Activated naive CD4-positive, alpha-beta T cell treated with anti-CD3 and anti-CD28 coated beads for 36 hours (primary cell): ENCODE measurements around the gene SHC1. TPM values are rescaled to one million over a fixed set of nuclear protein-coding genes. Genes with fewer than 3 reads are reported as not detected.
A peak's percentile ranks its signal among the peaks of the same experiment; 100 is the strongest.

ENCODE experiments used
- CTCF ChIA-PET: fragments of 350-600 bp; sonication (Branson Sonifier 250); formaldehyde crosslinking; loops from one replicate; lab custom pipeline; 2021; ENCODE audit warnings: antibody characterized with exemption; lab: Charles Lee
- DNase-seq: peaks from one replicate; pipeline ENCODE4 v3.0.0-alpha.2; 2020
- H3K27ac Mint-ChIP-seq: one replicate; pipeline ENCODE4 v1.8.0; 2021; ENCODE audit warnings: mild to moderate bottlenecking, mixed read lengths
- H3K27me3 Mint-ChIP-seq: one replicate; pipeline ENCODE4 v1.8.0; 2021; ENCODE audit warnings: low read depth, mixed read lengths
- H3K36me3 Mint-ChIP-seq: one replicate; pipeline ENCODE4 v1.8.0; 2021; ENCODE audit warnings: low read depth, mixed read lengths
- H3K4me1 Mint-ChIP-seq: one replicate; pipeline ENCODE4 v1.8.0; 2021; ENCODE audit warnings: low read depth, mixed read lengths
- H3K4me3 Mint-ChIP-seq: one replicate; pipeline ENCODE4 v1.8.0; 2021; ENCODE audit warnings: mild to moderate bottlenecking, moderate library complexity, mixed read lengths
- H3K9me3 Mint-ChIP-seq: one replicate; pipeline ENCODE4 v1.8.0; 2021; ENCODE audit warnings: mixed read lengths
- intact Hi-C: fragments of 100-400 bp; cut with micrococcal nuclease; formaldehyde crosslinking; loops from one replicate; pipeline ENCODE4 v1.15.1; 2023
- total RNA-seq, 2 experiments: library from RNA; stranded (reverse); gene quantifications; one replicate each; pipeline ENCODE4 v1.2.3, GENCODE V29; 2021

Gene SHC1
- total RNA-seq, 2 experiments from 2014 or later, result 35.5 to 40.8 TPM

- H3K36me3 Mint-ChIP-seq, result peaks cover 5% of the 10 kb centered on the region
- peak overlapping the region; percentile 97 for H3K27ac Mint-ChIP-seq
- peak overlapping the region; percentile 83 for H3K4me3 Mint-ChIP-seq
- CTCF ChIA-PET, result interaction anchor here (0.5 to 1.5 kb wide), 6 partner anchors 15 to 378 kb away, joined by 3 to 5 read pairs (median 3); no protein-coding TSS in a partner anchor
- H3K9me3 Mint-ChIP-seq, result no peaks in the 10 kb centered on the region
- peaks cover 54% of the 10 kb centered on the region for H3K4me1 Mint-ChIP-seq
- intact Hi-C loops, result loop anchor here (5.0 kb wide), 3 partner anchors 200 to 610 kb away; partner anchors contain the start of genes ATP8B2 and SLC50A1
- DNase-seq, result peak; percentile 94
- no peaks in the 10 kb centered on the region for H3K27me3 Mint-ChIP-seq
Measured at GRCh38 chr1:154937085-154937987, 33.2 kb downstream of the SHC1 start.

DNA sequence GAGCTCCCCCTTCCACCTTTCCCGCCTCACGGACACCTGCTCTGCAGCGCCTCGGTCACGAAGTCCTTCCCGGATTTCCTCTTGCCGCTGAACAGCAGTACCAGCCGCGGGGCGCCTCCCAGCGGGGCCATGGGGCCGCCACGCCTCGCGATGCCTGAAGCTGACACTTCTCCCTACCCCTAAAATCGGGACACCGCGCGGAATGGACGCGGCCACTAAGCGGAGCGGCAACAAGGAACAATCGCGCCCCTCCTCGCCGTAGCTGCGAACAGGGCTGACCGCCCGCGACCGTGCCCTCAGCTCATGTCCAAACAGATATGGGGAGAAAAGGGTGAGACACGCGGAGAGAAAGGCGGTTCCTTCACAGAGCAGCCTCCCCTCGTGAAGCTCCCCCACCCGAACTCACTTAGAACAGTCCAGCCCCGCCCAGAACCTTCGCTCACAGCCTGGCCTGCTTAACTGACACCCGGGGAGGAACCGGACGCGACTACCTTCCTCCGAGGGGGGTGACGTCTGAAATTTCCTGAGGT is 33.9 kb downstream of the SHC1 start, which contains the start of gene PMVK:
TSS of gene PMVK (minus strand) at position 165 of the 530 bp plus-strand sequence. CDS start at position 131, 34 bp downstream.
- Mint-ChIP-seq H3K4me1 (peaks cover 47% of the 10 kb centered on the region), H3K9me3 (no peaks in the 10 kb centered on the region), H3K27me3 (no peaks in the 10 kb centered on the region), H3K4me3 (peak within 1 kb of the TSS; percentile 83), H3K36me3 (peaks cover 5% of the 10 kb centered on the region), H3K27ac (peak within 1 kb of the TSS; percentile 97)
- peak; percentile 97 for DNase-seq
- intact Hi-C loops, result loop anchor here (1.0 to 5.0 kb wide), 6 partner anchors 19 to 609 kb away; partner anchors contain the start of genes ATP8B2, CKS1B and SLC50A1
- CTCF ChIA-PET, result interaction anchor here (0.5 to 1.9 kb wide), 11 partner anchors 8 to 377 kb away, joined by 3 to 6 read pairs (median 3); no protein-coding TSS in a partner anchor

DNA sequence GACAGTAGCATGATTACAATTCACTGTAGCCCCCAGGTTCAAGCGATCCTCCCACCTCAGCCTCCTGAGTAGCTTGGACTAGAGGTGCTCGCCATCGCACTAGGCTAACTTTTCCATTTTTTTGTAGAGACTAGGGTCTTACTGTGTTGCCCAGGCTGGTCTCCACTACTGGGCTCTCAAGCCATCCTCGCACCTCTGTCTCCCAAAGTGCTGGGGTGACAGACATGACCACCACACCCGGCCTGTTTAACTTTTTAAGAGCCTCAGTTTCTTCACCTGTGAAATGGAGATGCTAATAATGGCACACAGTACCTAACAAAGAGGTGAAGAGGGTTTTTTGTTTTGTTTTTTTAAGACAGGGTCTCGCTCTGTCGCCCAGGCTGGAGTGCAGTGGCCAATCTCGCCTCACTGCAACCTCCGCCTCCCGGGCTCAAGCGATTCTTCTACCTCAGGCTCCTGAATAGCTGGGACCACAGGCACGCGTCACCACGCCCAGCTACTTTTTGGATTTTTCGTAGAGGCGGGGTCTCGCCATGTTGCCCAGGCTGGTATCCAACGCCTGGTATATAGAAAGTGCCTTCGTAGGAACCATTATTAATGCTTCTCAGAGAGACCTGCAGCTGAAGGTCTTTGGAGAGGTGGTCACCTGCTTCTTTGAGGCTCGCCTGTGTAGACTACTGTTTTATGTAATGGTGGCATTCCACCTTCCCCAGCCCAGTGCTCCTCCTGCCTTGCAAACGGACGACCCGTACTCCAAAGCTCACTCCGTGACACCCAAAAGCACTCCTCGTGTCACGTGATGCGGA is 34.6 kb downstream of the SHC1 start:
- H3K9me3 Mint-ChIP-seq, result no peaks in the 10 kb centered on the region
- no peaks in the 10 kb centered on the region for H3K27me3 Mint-ChIP-seq
- H3K4me3 Mint-ChIP-seq, result peak overlapping the region; percentile 83
- H3K27ac Mint-ChIP-seq, result peak overlapping the region; percentile 97
- CTCF ChIA-PET, result interaction anchor here (0.7 to 1.9 kb wide), 12 partner anchors 9 to 376 kb away, joined by 3 to 6 read pairs (median 3); no protein-coding TSS in a partner anchor
- H3K4me1 Mint-ChIP-seq, result peaks cover 40% of the 10 kb centered on the region
- no peak for DNase-seq
- H3K36me3 Mint-ChIP-seq, result peaks cover 5% of the 10 kb centered on the region
- intact Hi-C loops, result loop anchor here (1.0 to 5.0 kb wide), 6 partner anchors 19 to 609 kb away; partner anchors contain the start of genes ATP8B2, CKS1B and SLC50A1

DNA sequence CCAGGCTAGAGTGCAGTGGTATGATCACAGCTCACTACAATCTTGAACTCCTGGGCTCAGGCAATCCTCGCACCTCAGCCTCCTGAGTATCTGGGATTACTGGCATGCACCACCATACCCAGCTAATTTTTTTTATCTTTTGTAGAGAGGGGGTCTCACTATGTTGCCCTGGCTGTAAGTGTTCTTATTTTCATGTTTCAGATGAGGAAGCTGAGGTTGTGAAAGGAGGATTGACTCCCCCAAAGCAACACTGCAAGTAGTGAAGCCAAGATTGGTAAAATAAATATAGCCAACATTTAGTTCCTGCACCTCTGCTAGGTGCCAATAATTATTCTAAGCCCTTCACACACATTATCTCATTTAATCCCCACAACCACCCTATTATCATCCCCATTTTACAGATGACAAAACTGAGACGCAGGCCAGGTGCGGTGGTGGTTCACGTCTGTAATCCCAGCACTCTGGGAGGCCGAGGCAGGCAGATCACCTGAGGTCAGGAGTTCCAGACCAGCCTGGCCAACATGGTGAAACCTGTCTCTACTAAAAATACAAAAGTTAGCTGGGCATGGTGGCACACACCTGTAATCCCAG is 36.1 kb downstream of the SHC1 start:
- DNase-seq, result no peak
- Mint-ChIP-seq H3K4me1 (peaks cover 30% of the 10 kb centered on the region), H3K36me3 (peaks cover 11% of the 10 kb centered on the region), H3K27me3 (no peaks in the 10 kb centered on the region), H3K4me3 (no peak overlapping the region), H3K27ac (no peak overlapping the region), H3K9me3 (no peaks in the 10 kb centered on the region)
- intact Hi-C loops, result no loop called here
- CTCF ChIA-PET, result interaction anchor here (0.6 to 1.2 kb wide), 3 partner anchors 151 to 197 kb away, joined by 3 to 4 read pairs (median 3); no protein-coding TSS in a partner anchor

GRCh38 chr1:154931940-154932487 is 38.5 kb downstream of the SHC1 start:
- H3K9me3 Mint-ChIP-seq, result no peaks in the 10 kb centered on the region
- intact Hi-C loops, result no loop called here
- H3K27ac Mint-ChIP-seq, result no peak overlapping the region
- no peak overlapping the region for H3K4me3 Mint-ChIP-seq
- DNase-seq, result no peak
- H3K27me3 Mint-ChIP-seq, result no peaks in the 10 kb centered on the region
- CTCF ChIA-PET, result interaction anchor here (0.8 to 0.9 kb wide), 2 partner anchors 12 to 263 kb away, joined by 3 to 4 read pairs; no protein-coding TSS in a partner anchor
- H3K4me1 Mint-ChIP-seq, result peaks cover 14% of the 10 kb centered on the region
- H3K36me3 Mint-ChIP-seq, result peaks cover 17% of the 10 kb centered on the region

DNA sequence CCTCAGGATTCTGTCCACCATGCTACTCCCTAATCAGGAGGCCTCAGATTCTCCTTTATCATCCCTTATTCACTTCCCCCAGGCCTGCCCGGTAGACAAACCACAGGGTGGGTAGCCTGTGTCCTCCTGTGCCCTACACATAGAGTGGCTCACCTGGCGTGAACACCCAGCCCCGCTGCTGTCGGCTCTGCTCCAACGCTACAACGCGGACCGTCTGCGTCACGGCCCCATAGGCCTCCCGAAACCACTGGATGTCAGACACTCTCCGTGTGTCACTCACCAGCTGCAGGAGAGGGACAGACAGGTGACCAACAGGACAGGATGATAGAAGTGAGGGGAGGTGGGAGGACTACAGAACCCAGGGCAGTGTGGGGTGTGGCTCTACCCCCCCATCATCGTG is 44.3 kb downstream of the SHC1 start:
- no peak overlapping the region for H3K4me3 Mint-ChIP-seq
- H3K9me3 Mint-ChIP-seq, result no peaks in the 10 kb centered on the region
- H3K36me3 Mint-ChIP-seq, result peaks cover 29% of the 10 kb centered on the region
- no peak overlapping the region for H3K27ac Mint-ChIP-seq
- CTCF ChIA-PET, result no interaction called here
- H3K4me1 Mint-ChIP-seq, result peaks cover 2% of the 10 kb centered on the region
- DNase-seq, result no peak
- H3K27me3 Mint-ChIP-seq, result no peaks in the 10 kb centered on the region
- intact Hi-C loops, result no loop called here

DNA sequence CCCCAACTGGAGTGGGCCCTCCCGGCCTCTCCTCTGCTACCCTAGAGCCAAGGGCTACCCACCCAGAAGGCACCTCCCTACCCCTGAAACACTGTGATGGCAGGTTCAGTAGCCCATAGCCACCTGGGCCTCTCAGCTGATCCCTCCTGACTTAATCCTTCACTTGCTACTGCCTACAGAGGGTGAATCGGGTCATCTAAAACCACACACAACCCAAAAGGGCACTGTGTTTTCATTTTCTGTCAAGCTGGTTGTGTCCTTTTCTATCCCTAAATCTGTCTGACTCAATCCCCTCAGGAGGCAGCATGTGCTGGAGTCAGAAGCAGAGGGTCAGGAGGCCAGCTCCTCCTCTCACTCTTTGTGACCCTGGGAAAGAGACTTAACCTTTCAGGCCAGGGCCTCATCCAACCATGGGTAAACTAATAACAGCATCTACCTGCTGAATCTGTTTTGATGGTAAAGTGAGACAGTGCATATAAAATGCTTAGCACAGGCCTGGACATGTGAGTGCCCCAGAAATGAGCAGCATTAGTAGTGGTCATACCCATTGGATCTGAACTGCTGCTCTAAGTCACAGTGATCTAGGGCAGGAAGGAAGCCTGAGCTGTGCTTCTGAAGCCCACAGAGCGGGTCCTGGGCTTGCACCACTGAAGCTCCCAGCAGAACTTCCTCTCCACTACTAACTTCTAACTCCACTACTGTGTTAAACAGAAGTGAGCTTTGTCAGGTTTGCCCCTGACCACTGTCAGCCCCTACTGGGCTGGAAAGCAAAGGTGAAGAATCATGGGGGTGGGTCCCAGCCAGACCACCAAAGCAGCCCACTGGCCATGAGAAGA is 45.0 kb downstream of the SHC1 start:
- H3K4me1 Mint-ChIP-seq, result peaks cover 2% of the 10 kb centered on the region
- no peak for DNase-seq
- no peaks in the 10 kb centered on the region for H3K9me3 Mint-ChIP-seq
- H3K4me3 Mint-ChIP-seq, result no peak overlapping the region
- CTCF ChIA-PET, result interaction anchor here (0.7 kb wide), 1 partner anchor 31 kb away, joined by 3 read pairs; no protein-coding TSS in a partner anchor
- no peak overlapping the region for H3K27ac Mint-ChIP-seq
- peaks cover 29% of the 10 kb centered on the region for H3K36me3 Mint-ChIP-seq
- intact Hi-C loops, result no loop called here
- no peaks in the 10 kb centered on the region for H3K27me3 Mint-ChIP-seq

DNA sequence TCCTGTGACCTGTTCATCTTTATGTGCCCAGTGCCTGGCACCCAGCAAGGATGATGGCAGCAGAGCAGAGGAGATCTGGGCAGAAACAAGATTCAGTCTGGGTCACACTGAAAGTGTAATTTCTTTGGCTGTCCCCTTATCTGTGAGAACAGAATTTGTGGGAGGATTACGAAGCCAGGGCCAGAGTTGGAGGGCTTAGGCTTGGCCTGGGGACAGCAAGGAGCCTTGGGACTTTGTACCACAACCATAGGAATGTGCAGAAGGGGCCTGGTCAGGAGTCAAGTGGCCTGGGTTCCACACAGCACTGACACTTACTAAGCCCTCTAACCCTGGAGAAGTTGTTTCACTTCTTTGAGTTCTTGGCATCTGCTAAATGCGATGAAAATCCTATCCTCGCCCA is 46.9 kb downstream of the SHC1 start:
- CTCF ChIA-PET, result no interaction called here

GRCh38 chr1:154913273-154913672 is 57.3 kb downstream of the SHC1 start:
- CTCF ChIA-PET, result interaction anchor here (1.0 to 1.1 kb wide), 2 partner anchors 9 to 31 kb away, joined by 4 read pairs; no protein-coding TSS in a partner anchor
- H3K27ac Mint-ChIP-seq, result no peak overlapping the region
- intact Hi-C loops, result no loop called here
- DNase-seq, result no peak
- H3K4me1 Mint-ChIP-seq, result no peaks in the 10 kb centered on the region
- peaks cover 6% of the 10 kb centered on the region for H3K36me3 Mint-ChIP-seq
- H3K27me3 Mint-ChIP-seq, result no peaks in the 10 kb centered on the region
- peaks cover 2% of the 10 kb centered on the region for H3K9me3 Mint-ChIP-seq
- H3K4me3 Mint-ChIP-seq, result no peak overlapping the region

More for the DNA sequence above, 46.9 kb downstream of the SHC1 start:
- Mint-ChIP-seq H3K27ac (no peak overlapping the region), H3K4me3 (no peak overlapping the region), H3K9me3 (no peaks in the 10 kb centered on the region), H3K4me1 (peaks cover 2% of the 10 kb centered on the region), H3K27me3 (no peaks in the 10 kb centered on the region), H3K36me3 (peaks cover 24% of the 10 kb centered on the region)
- intact Hi-C loops, result no loop called here
- DNase-seq, result no peak

GRCh38 chr1:154912755-154913154 is 57.8 kb downstream of the SHC1 start:
- H3K36me3 Mint-ChIP-seq, result peaks cover 6% of the 10 kb centered on the region
- CTCF ChIA-PET, result interaction anchor here (1.0 to 1.1 kb wide), 3 partner anchors 10 to 86 kb away, joined by 3 to 4 read pairs (median 4); no protein-coding TSS in a partner anchor
- H3K27ac Mint-ChIP-seq, result no peak overlapping the region
- no peaks in the 10 kb centered on the region for H3K4me1 Mint-ChIP-seq
- no peak for DNase-seq
- H3K9me3 Mint-ChIP-seq, result peaks cover 2% of the 10 kb centered on the region
- intact Hi-C loops, result no loop called here
- H3K27me3 Mint-ChIP-seq, result no peaks in the 10 kb centered on the region
- H3K4me3 Mint-ChIP-seq, result no peak overlapping the region
